ENCODE data around the gene PPARGC1A. TPM values are rescaled to one million over a fixed set of nuclear protein-coding genes. Genes with fewer than 3 reads are reported as not detected.
A peak's percentile ranks its signal among the peaks of the same experiment; 100 is the strongest.

PPARGC1A gene
- total and polyA plus RNA-seq, 2 experiments from 2014 or later, result 0.76 to 3.3 TPM

DNA sequence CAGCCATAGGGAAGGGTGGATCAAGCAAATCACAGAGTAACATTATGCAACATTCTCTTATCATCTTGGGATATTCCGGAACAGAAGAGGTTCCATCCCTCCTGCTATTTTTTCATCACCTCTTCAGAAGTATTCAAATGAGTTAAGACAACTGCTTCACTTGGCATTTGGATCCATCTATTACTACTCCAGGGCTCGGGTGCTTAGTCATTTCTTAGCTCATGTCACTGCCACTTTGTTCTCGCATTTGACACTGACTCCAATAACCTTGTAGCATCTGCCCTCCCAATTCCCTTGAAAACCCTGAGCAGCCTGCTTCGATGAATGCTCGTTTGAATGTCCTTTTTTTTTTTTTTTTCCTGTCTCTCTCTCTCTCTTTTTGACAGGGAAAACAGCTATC, 114.9 kb downstream of the PPARGC1A start (continued):
- TF ChIP-seq, protein P1, sequence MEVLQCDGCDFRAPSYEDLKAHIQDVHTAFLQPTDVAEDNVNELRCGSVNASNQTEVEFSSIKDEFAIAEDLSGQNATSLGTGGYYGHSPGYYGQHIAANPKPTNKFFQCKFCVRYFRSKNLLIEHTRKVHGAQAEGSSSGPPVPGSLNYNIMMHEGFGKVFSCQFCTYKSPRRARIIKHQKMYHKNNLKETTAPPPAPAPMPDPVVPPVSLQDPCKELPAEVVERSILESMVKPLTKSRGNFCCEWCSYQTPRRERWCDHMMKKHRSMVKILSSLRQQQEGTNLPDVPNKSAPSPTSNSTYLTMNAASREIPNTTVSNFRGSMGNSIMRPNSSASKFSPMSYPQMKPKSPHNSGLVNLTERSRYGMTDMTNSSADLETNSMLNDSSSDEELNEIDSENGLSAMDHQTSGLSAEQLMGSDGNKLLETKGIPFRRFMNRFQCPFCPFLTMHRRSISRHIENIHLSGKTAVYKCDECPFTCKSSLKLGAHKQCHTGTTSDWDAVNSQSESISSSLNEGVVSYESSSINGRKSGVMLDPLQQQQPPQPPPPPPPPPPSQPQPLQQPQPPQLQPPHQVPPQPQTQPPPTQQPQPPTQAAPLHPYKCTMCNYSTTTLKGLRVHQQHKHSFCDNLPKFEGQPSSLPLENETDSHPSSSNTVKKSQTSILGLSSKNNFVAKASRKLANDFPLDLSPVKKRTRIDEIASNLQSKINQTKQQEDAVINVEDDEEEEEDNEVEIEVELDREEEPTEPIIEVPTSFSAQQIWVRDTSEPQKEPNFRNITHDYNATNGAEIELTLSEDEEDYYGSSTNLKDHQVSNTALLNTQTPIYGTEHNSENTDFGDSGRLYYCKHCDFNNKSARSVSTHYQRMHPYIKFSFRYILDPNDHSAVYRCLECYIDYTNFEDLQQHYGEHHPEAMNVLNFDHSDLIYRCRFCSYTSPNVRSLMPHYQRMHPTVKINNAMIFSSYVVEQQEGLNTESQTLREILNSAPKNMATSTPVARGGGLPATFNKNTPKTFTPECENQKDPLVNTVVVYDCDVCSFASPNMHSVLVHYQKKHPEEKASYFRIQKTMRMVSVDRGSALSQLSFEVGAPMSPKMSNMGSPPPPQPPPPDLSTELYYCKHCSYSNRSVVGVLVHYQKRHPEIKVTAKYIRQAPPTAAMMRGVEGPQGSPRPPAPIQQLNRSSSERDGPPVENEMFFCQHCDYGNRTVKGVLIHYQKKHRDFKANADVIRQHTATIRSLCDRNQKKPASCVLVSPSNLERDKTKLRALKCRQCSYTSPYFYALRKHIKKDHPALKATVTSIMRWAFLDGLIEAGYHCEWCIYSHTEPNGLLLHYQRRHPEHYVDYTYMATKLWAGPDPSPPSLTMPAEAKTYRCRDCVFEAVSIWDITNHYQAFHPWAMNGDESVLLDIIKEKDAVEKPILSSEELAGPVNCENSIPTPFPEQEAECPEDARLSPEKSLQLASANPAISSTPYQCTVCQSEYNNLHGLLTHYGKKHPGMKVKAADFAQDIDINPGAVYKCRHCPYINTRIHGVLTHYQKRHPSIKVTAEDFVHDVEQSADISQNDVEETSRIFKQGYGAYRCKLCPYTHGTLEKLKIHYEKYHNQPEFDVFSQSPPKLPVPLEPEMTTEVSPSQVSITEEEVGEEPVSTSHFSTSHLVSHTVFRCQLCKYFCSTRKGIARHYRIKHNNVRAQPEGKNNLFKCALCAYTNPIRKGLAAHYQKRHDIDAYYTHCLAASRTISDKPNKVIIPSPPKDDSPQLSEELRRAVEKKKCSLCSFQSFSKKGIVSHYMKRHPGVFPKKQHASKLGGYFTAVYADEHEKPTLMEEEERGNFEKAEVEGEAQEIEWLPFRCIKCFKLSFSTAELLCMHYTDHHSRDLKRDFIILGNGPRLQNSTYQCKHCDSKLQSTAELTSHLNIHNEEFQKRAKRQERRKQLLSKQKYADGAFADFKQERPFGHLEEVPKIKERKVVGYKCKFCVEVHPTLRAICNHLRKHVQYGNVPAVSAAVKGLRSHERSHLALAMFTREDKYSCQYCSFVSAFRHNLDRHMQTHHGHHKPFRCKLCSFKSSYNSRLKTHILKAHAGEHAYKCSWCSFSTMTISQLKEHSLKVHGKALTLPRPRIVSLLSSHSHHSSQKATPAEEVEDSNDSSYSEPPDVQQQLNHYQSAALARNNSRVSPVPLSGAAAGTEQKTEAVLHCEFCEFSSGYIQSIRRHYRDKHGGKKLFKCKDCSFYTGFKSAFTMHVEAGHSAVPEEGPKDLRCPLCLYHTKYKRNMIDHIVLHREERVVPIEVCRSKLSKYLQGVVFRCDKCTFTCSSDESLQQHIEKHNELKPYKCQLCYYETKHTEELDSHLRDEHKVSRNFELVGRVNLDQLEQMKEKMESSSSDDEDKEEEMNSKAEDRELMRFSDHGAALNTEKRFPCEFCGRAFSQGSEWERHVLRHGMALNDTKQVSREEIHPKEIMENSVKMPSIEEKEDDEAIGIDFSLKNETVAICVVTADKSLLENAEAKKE (CRISPR knock-in tag; IDR thresholded peaks at IDR 0.05), result no peak
- TF ChIP-seq, protein P2, sequence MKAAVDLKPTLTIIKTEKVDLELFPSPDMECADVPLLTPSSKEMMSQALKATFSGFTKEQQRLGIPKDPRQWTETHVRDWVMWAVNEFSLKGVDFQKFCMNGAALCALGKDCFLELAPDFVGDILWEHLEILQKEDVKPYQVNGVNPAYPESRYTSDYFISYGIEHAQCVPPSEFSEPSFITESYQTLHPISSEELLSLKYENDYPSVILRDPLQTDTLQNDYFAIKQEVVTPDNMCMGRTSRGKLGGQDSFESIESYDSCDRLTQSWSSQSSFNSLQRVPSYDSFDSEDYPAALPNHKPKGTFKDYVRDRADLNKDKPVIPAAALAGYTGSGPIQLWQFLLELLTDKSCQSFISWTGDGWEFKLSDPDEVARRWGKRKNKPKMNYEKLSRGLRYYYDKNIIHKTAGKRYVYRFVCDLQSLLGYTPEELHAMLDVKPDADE (IDR thresholded peaks at IDR 0.05), result no peak
- TF ChIP-seq STAT1 (IDR thresholded peaks at IDR 0.05; ENCODE audit: unreplicated experiment) (no peak), ZNF114 (CRISPR knock-in tag; IDR thresholded peaks at IDR 0.05) (no peak), EZH2phosphoT487 (IDR thresholded peaks at IDR 0.05; ENCODE audit: unreplicated experiment) (no peak), NANOG (IDR thresholded peaks at IDR 0.05; ENCODE audit: borderline replicate concordance) (no peak)

DNA sequence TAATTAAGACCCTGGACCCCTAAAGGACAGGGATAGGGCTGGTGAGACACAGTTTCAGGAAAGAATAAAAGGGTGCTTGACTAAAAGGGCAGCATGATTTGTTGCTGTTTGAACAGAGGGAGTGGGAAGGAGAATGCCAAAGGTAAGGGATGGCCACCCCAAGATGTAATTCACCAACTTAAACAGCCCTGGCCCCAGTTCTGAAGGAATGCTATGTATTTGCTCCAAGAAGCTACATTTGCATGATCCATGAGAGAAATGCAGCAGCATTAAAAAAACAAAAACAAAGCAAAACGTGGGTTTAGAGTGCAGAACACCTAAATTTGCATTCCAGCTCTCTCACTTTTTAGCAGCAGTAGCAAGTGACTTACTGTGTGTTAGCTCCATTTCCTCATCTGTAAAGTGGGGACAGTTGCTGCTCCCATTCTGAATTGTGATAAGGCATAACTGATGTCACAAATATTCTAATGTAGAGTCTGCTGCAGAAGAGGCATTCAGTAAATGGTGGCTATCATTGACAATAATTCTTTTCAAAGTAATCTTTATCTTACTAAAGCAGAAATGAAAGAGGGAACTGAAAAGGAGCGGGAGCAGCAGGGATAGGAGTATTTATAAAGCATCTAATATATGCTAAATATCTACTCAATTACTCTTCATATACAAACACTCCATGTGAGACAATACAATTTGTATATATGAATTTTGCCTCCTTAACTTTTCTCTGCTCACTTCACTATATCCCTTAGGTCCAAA, 115.8 kb downstream of the PPARGC1A start:
- ATAC-seq (peak; percentile 64), DNase-seq (ENCODE audit: low spot score) (peak; percentile 36)
- Histone ChIP-seq H3K4me2 (peak overlapping the region; percentile 35), H3K27ac (ENCODE audit: low read depth) (no peak overlapping the region), H3K36me3 (ENCODE audit: insufficient read depth) (no peaks in the 10 kb centered on the region; the same call in 1 of the 2 replicates), H3K27me3 (ENCODE audit: insufficient read depth) (no peaks in the 10 kb centered on the region), H3F3A (replicated peaks; ENCODE audit: low read depth) (no peaks in the 10 kb centered on the region), H3K4me1 (ENCODE audit: insufficient read depth) (peaks cover 27% of the 10 kb centered on the region), H3K79me2 (replicated peaks; ENCODE audit: insufficient read depth) (no peaks in the 10 kb centered on the region), H3K4me3 (no peak overlapping the region), H3K9me2 (ENCODE audit: insufficient read depth) (0 out of 2 replicates have a peak, but pooled peaks cover 4% of the 10 kb centered on the region), H2AFZ (no peak overlapping the region), H4K20me1 (replicated peaks; ENCODE audit: insufficient read depth) (no peaks in the 10 kb centered on the region)
- peaks cover 26% of the 10 kb centered on the region for H3K4me1 Mint-ChIP-seq
- no peaks in the 10 kb centered on the region for H3K36me3 Mint-ChIP-seq (ENCODE audit: low read depth)
- H3K4me3 Mint-ChIP-seq, result no peak overlapping the region
- no peaks in the 10 kb centered on the region for H3K9me3 Mint-ChIP-seq
- no peaks in the 10 kb centered on the region for H3K27me3 Mint-ChIP-seq (ENCODE audit: insufficient read depth, low read depth, poor library complexity)
- peak overlapping the region; percentile 43 for H3K27ac Mint-ChIP-seq
- TF ChIP-seq, protein P1 (CRISPR knock-in tag; IDR thresholded peaks at IDR 0.05), result no peak
- TF ChIP-seq ZNF331 (CRISPR knock-in tag; IDR thresholded peaks at IDR 0.05; ENCODE audit: low read depth) (no peak), POLR2AphosphoS5 (IDR thresholded peaks at IDR 0.05; ENCODE audit: low read depth) (no peak)
